ENCODE results near the gene TMED1. TPM values are rescaled to one million over a fixed set of nuclear protein-coding genes. Genes with fewer than 3 reads are reported as not detected.

The TMED1 gene
- total and polyA plus RNA-seq, 2 donors (not counting 3 experiments of a cell fraction or from before 2014, with no cell fraction given) = 31.2 to 60.4 TPM

DNA sequence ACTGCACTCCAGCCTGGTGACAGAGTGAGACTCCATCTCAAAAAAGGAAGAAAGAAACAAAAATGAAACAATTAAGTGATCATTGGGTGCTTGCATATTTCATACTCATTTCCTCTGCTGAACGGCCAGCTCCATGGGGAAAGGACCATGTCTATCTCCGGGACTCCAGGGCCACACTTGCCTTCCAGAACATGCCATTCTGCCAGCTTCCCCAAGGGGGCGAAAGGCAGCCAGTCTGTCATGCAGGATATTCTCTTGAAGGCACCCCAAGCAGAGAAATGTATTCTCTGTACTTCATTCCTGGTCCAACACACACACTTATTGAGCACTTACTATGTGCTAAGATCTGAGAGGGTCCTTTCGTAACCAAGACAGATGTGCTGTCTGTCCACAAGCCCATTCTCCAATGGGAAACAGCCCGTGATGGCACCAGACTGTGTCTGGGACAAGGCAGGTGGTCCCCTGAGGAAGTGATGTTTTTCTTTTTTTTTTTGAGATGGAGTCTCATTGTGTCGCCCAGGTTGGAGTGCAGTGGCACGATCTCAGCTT is 25.2 kb upstream of the TMED1 start:
- FAIRE-seq = peak; percentile 86
- Histone ChIP-seq H3K79me2 (ENCODE audit: control insufficient read depth, insufficient read depth, low read length) (no peaks in the 10 kb centered on the region), H3K27me3 (ENCODE audit: control insufficient read depth in 2 of 2, insufficient read depth in 2 of 2, low read length in 2 of 2) (no peaks in the 10 kb centered on the region), H3K36me3 (ENCODE audit: control insufficient read depth in 2 of 2, extremely low read depth in 1 of 2, insufficient read depth in 2 of 2, low read length in 2 of 2) (no peaks in the 10 kb centered on the region), H3K27ac (ENCODE audit: insufficient read depth, low read depth, low read length) (no peak overlapping the region), H2AFZ (ENCODE audit: low read depth, low read length) (no peak overlapping the region), H3K4me3 (replicated peaks in 1 of 3; ENCODE audit: insufficient read depth in 1 of 3, low read depth in 1 of 3, low read length in 3 of 3) (no peak overlapping the region), H3K4me2 (ENCODE audit: insufficient read depth, low read length) (no peak overlapping the region), H3K4me1 (ENCODE audit: control insufficient read depth, extremely low read depth, insufficient read depth, low read length) (peaks cover 2% of the 10 kb centered on the region), H4K20me1 (replicated peaks; ENCODE audit: control insufficient read depth, extremely low read depth, insufficient read depth, low read length) (no peaks in the 10 kb centered on the region), H3K9me3 (replicated peaks; ENCODE audit: control insufficient read depth, insufficient read depth, low read length) (no peaks in the 10 kb centered on the region), H3K9me1 (replicated peaks; ENCODE audit: control insufficient read depth, extremely low read depth, insufficient read depth, low read length) (no peaks in the 10 kb centered on the region), H3K9ac (replicated peaks; ENCODE audit: extremely low read depth, insufficient read depth, low read length) (no peak overlapping the region)
- no TSS peak for BruUV-seq (replicated peaks)
- peak; percentile 43 for DNase-seq (ENCODE audit: low read depth, low spot score)
- POLR2A ChIA-PET = interaction anchor here (0.6 kb wide), 1 partner anchor 19 kb away, joined by 5 read pairs; no protein-coding TSS in a partner anchor
- dilution Hi-C loops (cut with MboI; ENCODE audit: extremely low pct_ligation_motif_present, low sequenced_read_pairs) = no loop called here
- no peak for TF ChIP-seq FOS (IDR thresholded peaks at IDR 0.05; ENCODE audit: borderline replicate concordance, insufficient read depth, low read length)
- TF ChIP-seq, protein P1, sequence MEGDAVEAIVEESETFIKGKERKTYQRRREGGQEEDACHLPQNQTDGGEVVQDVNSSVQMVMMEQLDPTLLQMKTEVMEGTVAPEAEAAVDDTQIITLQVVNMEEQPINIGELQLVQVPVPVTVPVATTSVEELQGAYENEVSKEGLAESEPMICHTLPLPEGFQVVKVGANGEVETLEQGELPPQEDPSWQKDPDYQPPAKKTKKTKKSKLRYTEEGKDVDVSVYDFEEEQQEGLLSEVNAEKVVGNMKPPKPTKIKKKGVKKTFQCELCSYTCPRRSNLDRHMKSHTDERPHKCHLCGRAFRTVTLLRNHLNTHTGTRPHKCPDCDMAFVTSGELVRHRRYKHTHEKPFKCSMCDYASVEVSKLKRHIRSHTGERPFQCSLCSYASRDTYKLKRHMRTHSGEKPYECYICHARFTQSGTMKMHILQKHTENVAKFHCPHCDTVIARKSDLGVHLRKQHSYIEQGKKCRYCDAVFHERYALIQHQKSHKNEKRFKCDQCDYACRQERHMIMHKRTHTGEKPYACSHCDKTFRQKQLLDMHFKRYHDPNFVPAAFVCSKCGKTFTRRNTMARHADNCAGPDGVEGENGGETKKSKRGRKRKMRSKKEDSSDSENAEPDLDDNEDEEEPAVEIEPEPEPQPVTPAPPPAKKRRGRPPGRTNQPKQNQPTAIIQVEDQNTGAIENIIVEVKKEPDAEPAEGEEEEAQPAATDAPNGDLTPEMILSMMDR (IDR thresholded peaks at IDR 0.05; ENCODE audit: extremely low read depth in 1 of 2, insufficient read depth in 1 of 2, low read depth in 1 of 2, low read length in 2 of 2) = peak; percentile 36 to 65
- intact Hi-C loops (cut with micrococcal nuclease) = no loop called here
- CTCF ChIA-PET = interaction anchor here (0.6 to 1.7 kb wide), 19 partner anchors 10 to 160 kb away, joined by 3 to 24 read pairs (median 3); partner anchors contain the start of genes C19orf38, CARM1, DNM2 and QTRT1

DNA sequence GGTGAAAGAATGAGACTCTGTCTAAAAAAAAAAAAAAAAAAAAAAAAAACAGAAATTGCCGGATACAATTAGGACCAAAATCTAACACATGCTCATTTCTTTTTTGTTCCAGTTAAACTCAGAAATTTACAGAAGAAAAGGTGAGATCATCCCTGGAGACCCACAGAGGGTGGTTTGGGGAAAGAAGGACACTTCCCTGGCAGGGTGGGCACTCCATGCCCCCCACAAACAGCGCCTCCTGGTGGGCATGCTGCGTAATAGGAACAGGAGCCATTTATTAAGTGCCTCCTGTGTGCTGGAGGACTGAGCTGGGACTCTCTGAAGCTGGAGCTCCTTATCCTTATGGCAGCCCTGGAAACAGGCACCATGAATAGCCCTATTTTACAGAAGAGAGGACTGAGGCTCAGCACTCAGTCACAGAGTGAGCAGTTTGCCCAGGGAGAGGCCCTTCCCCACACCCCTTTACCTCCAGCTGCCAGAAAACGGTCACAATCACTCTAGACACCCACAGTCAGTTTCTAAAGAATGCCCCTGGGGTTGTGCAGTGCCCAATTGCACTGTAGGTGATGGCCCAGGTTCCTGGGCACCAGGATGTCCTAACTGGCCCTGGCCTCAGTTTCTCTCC is 22.3 kb upstream of the TMED1 start:
- H3K79me2 ChIP-seq (ENCODE audit: control insufficient read depth, insufficient read depth, low read length) = no peaks in the 10 kb centered on the region
- no peaks in the 10 kb centered on the region for H3K9me1 ChIP-seq (replicated peaks; ENCODE audit: control insufficient read depth, extremely low read depth, insufficient read depth, low read length)
- no peak overlapping the region for H3K9ac ChIP-seq (replicated peaks; ENCODE audit: extremely low read depth, insufficient read depth, low read length)
- ChIA-PET POLR2A (interaction anchor here (0.9 kb wide), 1 partner anchor 12 kb away, joined by 8 read pairs; no protein-coding TSS in a partner anchor), CTCF (interaction anchor here (0.5 to 2.4 kb wide), 37 partner anchors 8 to 851 kb away, joined by 3 to 79 read pairs (median 5); partner anchors contain the start of genes C19orf38, CARM1, DNM2 and QTRT1)
- no TSS peak for BruUV-seq (replicated peaks)
- no peak overlapping the region for H3K27ac ChIP-seq (ENCODE audit: insufficient read depth, low read depth, low read length)
- no peaks in the 10 kb centered on the region for H4K20me1 ChIP-seq (replicated peaks; ENCODE audit: control insufficient read depth, extremely low read depth, insufficient read depth, low read length)
- TF ChIP-seq EZH2 (IDR thresholded peaks at IDR 0.05; ENCODE audit: borderline replicate concordance, low read depth, low read length, severe bottlenecking) (no peak), POLR2AphosphoS5 (IDR thresholded peaks at IDR 0.05; ENCODE audit: insufficient read depth, low read depth, low read length) (no peak), FOS (IDR thresholded peaks at IDR 0.05; ENCODE audit: borderline replicate concordance, insufficient read depth, low read length) (no peak), JUN (IDR thresholded peaks at IDR 0.05; ENCODE audit: borderline replicate concordance, insufficient read depth, insufficient read length, low read depth) (no peak)
- TF ChIP-seq, protein P1 (IDR thresholded peaks at IDR 0.05; ENCODE audit: extremely low read depth in 1 of 2, insufficient read depth in 1 of 2, low read depth in 1 of 2, low read length in 2 of 2) = peak; percentile 90 to 91
- H2AFZ ChIP-seq (ENCODE audit: low read depth, low read length) = no peak overlapping the region
- H3K4me2 ChIP-seq (ENCODE audit: insufficient read depth, low read length) = no peak overlapping the region
- H3K9me3 ChIP-seq (replicated peaks; ENCODE audit: control insufficient read depth, insufficient read depth, low read length) = no peaks in the 10 kb centered on the region
- DNase-seq (ENCODE audit: low read depth, low spot score) (peak; percentile 38), FAIRE-seq (peak; percentile 77)
- no peaks in the 10 kb centered on the region for H3K27me3 ChIP-seq (ENCODE audit: control insufficient read depth in 2 of 2, insufficient read depth in 2 of 2, low read length in 2 of 2)
- H3K36me3 ChIP-seq (ENCODE audit: control insufficient read depth in 2 of 2, extremely low read depth in 1 of 2, insufficient read depth in 2 of 2, low read length in 2 of 2) = no peaks in the 10 kb centered on the region
- H3K4me3 ChIP-seq (replicated peaks in 1 of 3; ENCODE audit: insufficient read depth in 1 of 3, low read depth in 1 of 3, low read length in 3 of 3) = no peak overlapping the region
- dilution Hi-C loops (cut with MboI; ENCODE audit: extremely low pct_ligation_motif_present, low sequenced_read_pairs) = no loop called here
- intact Hi-C loops (cut with micrococcal nuclease) = loop anchor here (1.0 kb wide), 1 partner anchor 141 kb away; no protein-coding TSS in a partner anchor
- H3K4me1 ChIP-seq (ENCODE audit: control insufficient read depth, extremely low read depth, insufficient read depth, low read length) = no peaks in the 10 kb centered on the region

Data from endothelial cell of umbilical vein (primary cell).